GM19025 (cell line): ENCODE measurements around the gene SRP54.
"Not testable (repeated sequence)": the region's sequence is repeated elsewhere in the genome, so short reads cannot be mapped to it uniquely, and the experiment has no call there.

Source experiments
- ATAC-seq: cut with Tn5 transposase; IDR thresholded peaks from one replicate; pipeline ENCODE4 v1.9.1; 2021; ENCODE audit warnings: mild to moderate bottlenecking, low read depth, moderate library complexity; ENCODE audit not compliant: unreplicated experiment

The SRP54 gene

GRCh38 chr14:34982421-34983147, at the start of gene SRP54:
TSS of gene SRP54 (plus strand) at chr14:34982992. CDS start at chr14:34996710, 13,718 bp downstream.
- ATAC-seq = peak; percentile 70

- ATAC-seq = no peak
These were observed 49.5 kb upstream of the SRP54 start for GRCh38 chr14:34933301-34933700.

- no peak for ATAC-seq
These were observed 47.3 kb upstream of the SRP54 start for GRCh38 chr14:34935488-34935887.

DNA sequence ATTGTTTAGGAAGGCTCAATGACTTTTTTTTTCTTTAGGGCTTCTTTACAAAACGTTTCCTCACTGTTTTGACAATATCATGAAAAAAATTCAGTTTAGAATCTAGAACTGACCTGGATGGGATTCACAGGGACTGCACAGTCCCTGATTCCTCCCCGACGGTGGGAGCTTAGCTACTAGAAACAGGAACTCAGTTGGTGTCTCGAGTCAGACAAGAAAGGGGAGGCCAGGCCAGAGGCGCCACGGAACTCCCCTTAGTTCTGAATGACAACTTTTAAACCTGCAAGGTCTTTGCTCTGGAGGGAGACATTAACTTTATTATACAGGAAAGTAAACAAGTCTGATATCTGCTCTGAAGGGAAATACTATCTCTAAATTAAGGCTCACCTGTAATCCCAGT, 45.4 kb upstream of the SRP54 start:
- no peak for ATAC-seq

DNA sequence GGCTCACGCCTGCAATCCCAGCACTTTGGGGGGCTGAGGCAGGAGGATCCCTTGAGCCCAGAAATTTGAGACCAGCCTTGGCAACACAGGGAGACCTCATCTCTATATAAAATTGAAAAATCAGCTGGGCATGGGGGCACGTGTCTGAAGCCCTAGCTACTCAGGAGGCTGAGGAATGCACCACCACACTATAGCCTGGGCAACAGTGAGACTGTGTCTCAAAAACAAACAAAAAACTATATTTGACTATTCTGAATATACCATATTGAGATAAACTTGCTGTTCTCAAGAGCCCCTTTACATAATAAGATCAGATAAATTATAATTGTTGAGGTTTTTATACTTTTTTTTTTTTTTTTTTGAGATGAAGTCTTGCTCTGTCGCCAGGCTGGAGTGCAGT, 44.9 kb upstream of the SRP54 start:
- no peak for ATAC-seq

DNA sequence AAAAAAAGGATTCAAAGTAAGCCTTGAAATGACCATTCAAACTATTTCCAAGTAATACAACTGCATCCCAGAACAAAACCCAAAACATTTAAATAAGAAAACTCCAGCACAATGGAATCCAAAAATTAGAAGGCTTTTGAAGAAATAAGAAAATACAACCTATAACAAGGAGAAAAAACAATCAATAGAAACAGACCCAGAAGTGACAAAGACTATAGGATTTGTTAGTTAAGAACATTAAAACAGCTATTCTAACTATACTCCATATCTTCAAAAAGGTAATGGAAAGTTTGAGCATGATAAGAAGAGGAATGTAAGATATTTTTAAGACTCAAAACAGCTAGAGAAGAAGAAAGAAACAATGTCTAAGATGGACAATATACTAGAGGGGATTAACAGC, 39.3 kb upstream of the SRP54 start:
- no peak for ATAC-seq

- ATAC-seq = no peak
These were observed 38.0 kb upstream of the SRP54 start for GRCh38 chr14:34944744-34945143.

DNA sequence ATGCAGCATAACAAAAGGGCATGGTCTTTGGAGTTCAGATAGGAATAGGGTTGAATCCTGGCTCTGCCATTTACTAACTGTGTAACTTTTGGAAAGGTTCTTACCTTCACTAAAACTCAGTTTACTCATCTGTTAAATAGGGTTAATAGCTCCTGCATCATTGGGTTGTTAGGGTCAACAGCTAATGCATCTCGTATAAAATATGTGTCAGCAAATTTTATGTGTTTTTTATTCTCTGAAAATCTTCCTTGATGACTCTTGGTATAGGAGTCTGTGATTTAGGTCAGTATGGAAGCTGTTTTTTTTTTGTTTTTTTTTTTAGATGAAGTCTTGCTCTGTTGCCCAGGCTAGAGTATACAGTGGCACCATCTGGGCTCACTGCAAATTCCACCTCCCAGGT, 36.1 kb upstream of the SRP54 start:
- ATAC-seq = no peak

DNA sequence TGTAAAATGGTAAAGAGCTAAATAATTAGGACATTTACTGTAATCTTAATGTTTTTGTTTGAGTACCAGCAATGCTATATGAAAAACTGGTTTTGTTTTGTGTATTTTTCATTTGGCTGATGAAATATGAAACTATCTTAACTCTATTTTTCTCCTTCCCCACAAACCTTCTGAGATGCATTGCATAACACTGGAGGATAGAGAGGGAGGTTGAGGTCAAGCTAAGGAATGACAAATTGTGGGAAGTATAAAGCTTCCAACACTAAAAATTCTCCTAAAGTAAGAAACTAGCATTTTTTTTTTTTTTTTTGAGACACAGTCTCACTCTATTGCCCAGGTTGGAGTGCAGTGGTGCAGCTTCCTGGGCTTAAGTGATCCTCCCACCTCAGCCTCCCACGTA, 31.5 kb upstream of the SRP54 start:
- ATAC-seq = no peak

DNA sequence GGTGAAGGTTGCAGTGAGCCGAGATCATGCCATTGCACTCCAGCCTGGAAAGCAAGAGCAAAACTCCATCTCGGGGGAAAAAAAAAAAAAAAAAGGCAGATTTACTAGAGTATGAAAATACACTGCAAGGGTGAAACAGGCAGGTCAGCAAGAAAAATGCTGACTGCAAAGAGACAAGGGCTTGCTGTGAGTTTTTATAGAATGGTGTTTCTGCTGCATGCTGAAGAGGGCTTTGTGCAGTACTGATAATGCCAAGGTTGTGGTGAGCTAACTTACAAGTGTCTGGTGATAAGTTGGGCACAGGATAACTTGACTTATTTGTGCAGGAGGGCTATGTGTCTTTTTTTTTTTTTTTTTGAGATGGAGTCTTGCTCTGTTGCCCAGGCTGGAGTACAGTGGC, 25.9 kb upstream of the SRP54 start:
- ATAC-seq = no peak

- ATAC-seq = no peak
These were observed 25.0 kb upstream of the SRP54 start for GRCh38 chr14:34957771-34958286.

DNA sequence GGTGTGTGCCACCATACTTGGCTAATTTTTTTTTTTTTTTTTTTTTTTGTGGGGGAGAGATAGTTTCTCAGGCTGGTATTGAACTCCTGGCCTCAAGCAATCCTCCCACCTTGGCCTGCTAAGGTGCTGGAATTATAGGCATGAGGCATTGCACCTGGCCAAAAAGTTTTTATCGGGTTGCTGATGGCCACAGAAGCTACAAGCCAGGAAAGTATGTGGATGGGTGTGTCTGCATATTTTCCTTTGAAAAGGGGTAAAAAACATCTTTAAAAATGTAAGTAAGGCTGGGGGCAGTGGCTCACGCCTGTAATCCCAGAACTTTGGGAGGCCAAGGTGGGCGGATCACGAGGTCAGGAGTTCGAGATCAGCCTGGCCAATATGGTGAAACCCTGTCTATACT, 20.7 kb upstream of the SRP54 start:
- not testable (repeated sequence) for ATAC-seq

DNA sequence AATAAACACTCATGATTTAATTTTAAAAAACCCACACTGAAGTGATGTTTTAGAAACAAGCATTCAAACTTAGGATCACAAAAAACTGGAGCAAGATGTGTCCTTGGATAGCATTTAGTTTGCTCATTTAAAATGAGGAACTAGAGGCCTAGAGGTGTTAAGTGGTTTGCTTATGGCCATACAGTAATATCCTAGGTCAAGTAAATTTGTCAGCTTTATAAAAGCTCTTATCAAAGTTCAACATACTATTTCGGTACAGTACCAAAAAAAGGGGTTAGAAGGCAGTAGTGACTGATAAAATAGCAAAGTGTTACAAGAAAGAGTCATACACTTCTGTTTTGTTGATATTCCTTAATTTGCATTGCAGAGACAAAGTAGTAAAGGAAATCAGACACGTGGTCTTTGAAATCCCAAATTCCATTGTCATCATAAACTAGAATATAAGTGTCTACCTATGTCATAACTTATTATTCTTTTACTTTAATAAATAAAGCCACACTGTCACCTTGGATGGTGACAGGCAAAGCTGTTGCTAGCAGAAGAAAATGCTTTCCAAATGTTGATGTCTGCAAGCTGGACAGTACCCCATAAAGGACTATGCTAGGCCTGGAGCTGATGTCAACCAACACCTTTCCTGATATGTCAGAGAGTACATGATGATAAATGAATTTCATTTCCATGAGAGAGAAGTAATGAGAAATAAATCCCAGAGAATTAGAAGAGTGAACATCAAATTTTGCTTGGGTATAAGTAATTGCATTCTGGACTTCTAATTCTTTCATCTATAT, 17.6 kb upstream of the SRP54 start:
- no peak for ATAC-seq

GRCh38 chr14:34965912-34966311, 16.9 kb upstream of the SRP54 start:
- no peak for ATAC-seq

- ATAC-seq = peak; percentile 94
These were observed 16.4 kb upstream of the SRP54 start for GRCh38 chr14:34966413-34966812.

DNA sequence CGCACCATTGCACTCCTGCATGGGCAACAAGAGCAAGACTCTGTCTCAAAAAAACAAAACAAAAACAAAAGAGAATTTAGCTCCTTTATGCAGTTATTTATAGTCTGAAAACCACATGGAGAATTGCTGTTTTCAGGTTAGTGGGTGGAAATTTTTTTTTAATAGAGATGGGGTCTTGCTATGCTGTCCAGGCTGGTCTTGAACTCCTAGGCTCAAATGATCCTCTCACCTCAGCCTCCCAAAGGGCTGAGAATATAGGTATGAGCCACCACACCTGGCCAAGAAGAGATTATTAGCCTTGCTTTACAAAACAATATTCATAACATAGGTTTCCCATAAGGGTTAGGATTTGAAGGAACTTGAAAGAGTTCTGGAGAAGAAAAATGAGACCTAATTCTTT, 12.1 kb upstream of the SRP54 start:
- ATAC-seq = no peak

- ATAC-seq = no peak
These were observed 11.4 kb upstream of the SRP54 start for GRCh38 chr14:34971381-34971780.

DNA sequence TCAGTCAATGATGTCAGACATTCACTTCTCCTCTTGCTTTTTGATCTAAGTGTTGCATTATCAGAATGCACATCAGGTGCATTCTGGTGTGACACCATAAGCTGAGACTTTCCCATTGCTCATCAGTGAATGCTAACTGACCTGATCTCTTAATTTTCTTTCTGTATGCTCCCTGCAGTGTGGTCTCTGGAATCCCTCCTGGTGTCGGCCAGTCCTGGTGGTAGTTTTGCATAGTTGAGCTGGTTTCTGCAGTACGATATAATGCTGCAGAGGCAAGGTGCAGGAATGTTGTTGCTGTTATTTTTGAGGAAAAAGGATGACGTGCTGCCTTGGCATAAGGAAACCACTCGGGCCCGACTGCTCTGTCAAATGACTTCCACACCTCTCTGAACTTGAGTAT, 11.0 kb upstream of the SRP54 start:
- no peak for ATAC-seq

- ATAC-seq = no peak
These were observed 4.3 kb upstream of the SRP54 start for GRCh38 chr14:34978444-34978843.

- ATAC-seq = no peak
These were observed 2.4 kb upstream of the SRP54 start for GRCh38 chr14:34980337-34980900.

DNA sequence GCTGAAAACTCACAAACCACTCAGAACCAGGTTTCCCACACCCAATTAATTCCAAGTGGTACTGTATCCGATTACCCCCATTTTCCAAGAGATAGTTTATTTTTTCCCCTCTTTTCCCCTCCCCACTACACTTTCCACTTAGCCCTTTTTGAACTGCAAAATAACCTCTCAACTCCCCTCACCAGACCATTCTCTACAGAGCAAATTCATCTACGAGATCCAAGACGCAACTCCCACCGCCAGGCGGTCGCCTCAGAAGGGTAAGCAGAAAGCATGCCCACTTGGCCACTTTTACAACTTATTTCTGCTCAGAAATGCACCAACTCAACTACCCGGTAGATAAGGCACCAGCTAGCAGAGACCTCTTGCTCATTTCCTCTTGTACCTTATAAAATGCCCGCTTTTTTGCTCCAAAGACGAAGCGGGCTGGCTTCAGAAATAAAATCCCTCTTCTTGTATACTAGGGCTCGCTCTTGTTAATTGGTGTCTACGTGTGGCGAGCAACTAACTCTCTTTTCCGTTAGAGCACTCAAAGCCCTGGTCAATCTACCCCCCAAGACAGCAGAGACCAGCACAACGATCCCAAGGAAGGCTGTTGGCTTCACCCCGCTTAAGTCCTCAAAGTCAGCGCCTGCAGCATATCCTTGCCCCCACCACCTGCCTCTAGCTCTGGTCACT, 910 bp upstream of the SRP54 start:
- ATAC-seq = no peak
